ENCODE data around the gene UBL4A. TPM values are rescaled to one million over a fixed set of nuclear protein-coding genes. Genes with fewer than 3 reads are reported as not detected.

UBL4A gene
- total RNA-seq, 1 experiment from 2014 or later: 38.8 TPM

- Mint-ChIP-seq H3K27me3 (ENCODE audit: insufficient read depth, unreplicated experiment) (no peaks in the 10 kb centered on the region), H3K27ac (ENCODE audit: unreplicated experiment) (no peak overlapping the region), H3K4me3 (ENCODE audit: unreplicated experiment) (no peak overlapping the region), H3K36me3 (ENCODE audit: insufficient read depth, unreplicated experiment) (peaks cover 4% of the 10 kb centered on the region), H3K9me3 (ENCODE audit: unreplicated experiment) (no peaks in the 10 kb centered on the region), H3K4me1 (ENCODE audit: low read depth, unreplicated experiment) (no peaks in the 10 kb centered on the region)
- Histone ChIP-seq H3K4me3 (ENCODE audit: low read depth, low read length) (no peak overlapping the region), H3K36me3 (ENCODE audit: control insufficient read depth, insufficient read depth, low read length) (no peaks in the 10 kb centered on the region), H3K4me1 (no peaks in the 10 kb centered on the region), H3K9me3 (no peaks in the 10 kb centered on the region), H3K27me3 (replicated peaks; ENCODE audit: control insufficient read depth, insufficient read depth, low read length) (no peaks in the 10 kb centered on the region)
- intact Hi-C loops (cut with micrococcal nuclease; ENCODE audit: unreplicated experiment): no loop called here
- no peak for DNase-seq
- no peak for TF ChIP-seq CTCF (IDR thresholded peaks at IDR 0.05; ENCODE audit: insufficient read depth in 1 of 2, low read depth in 1 of 2, low read length in 1 of 2, severe bottlenecking in 1 of 2, unreplicated experiment in 1 of 2)
- ChIA-PET CTCF (no interaction called here), POLR2A (interaction anchor here (0.7 kb wide), 1 partner anchor 17 kb away, joined by 3 read pairs; the partner anchor contains the start of gene SLC10A3)
- no TSS peak for BruUV-seq (replicated peaks)
Observed at GRCh38 chrX:154507673-154508383, 21.4 kb upstream of the UBL4A start.

GRCh38 chrX:154506483-154507332, 20.3 kb upstream of the UBL4A start:
- POLR2A ChIA-PET: interaction anchor here (0.7 kb wide), 1 partner anchor 16 kb away, joined by 3 read pairs; the partner anchor contains the start of gene SLC10A3
- Histone ChIP-seq H3K9me3 (no peaks in the 10 kb centered on the region), H3K27me3 (replicated peaks; ENCODE audit: control insufficient read depth, insufficient read depth, low read length) (no peaks in the 10 kb centered on the region), H3K4me3 (ENCODE audit: low read depth, low read length) (no peak overlapping the region), H3K36me3 (ENCODE audit: control insufficient read depth, insufficient read depth, low read length) (no peaks in the 10 kb centered on the region), H3K4me1 (no peaks in the 10 kb centered on the region)
- intact Hi-C loops (cut with micrococcal nuclease; ENCODE audit: unreplicated experiment): no loop called here
- Mint-ChIP-seq H3K4me1 (ENCODE audit: low read depth, unreplicated experiment) (no peaks in the 10 kb centered on the region), H3K27me3 (ENCODE audit: insufficient read depth, unreplicated experiment) (no peaks in the 10 kb centered on the region), H3K9me3 (ENCODE audit: unreplicated experiment) (no peaks in the 10 kb centered on the region), H3K4me3 (ENCODE audit: unreplicated experiment) (no peak overlapping the region), H3K27ac (ENCODE audit: unreplicated experiment) (no peak overlapping the region), H3K36me3 (ENCODE audit: insufficient read depth, unreplicated experiment) (no peaks in the 10 kb centered on the region)
- no peak for TF ChIP-seq CTCF (IDR thresholded peaks at IDR 0.05; ENCODE audit: insufficient read depth in 1 of 2, low read depth in 1 of 2, low read length in 1 of 2, severe bottlenecking in 1 of 2, unreplicated experiment in 1 of 2)
- CTCF ChIA-PET: no interaction called here
- DNase-seq: no peak
- BruUV-seq (replicated peaks): TSS peak; percentile 23

GRCh38 chrX:154505734-154506133, 19.3 kb upstream of the UBL4A start:
- Histone ChIP-seq H3K36me3 (ENCODE audit: control insufficient read depth, insufficient read depth, low read length) (no peaks in the 10 kb centered on the region), H3K4me1 (no peaks in the 10 kb centered on the region), H3K27me3 (replicated peaks; ENCODE audit: control insufficient read depth, insufficient read depth, low read length) (no peaks in the 10 kb centered on the region), H3K4me3 (ENCODE audit: low read depth, low read length) (no peak overlapping the region), H3K9me3 (no peaks in the 10 kb centered on the region)
- Mint-ChIP-seq H3K4me3 (ENCODE audit: unreplicated experiment) (no peak overlapping the region), H3K27me3 (ENCODE audit: insufficient read depth, unreplicated experiment) (no peaks in the 10 kb centered on the region), H3K36me3 (ENCODE audit: insufficient read depth, unreplicated experiment) (no peaks in the 10 kb centered on the region), H3K4me1 (ENCODE audit: low read depth, unreplicated experiment) (no peaks in the 10 kb centered on the region), H3K27ac (ENCODE audit: unreplicated experiment) (no peak overlapping the region), H3K9me3 (ENCODE audit: unreplicated experiment) (no peaks in the 10 kb centered on the region)
- no peak for DNase-seq
- intact Hi-C loops (cut with micrococcal nuclease; ENCODE audit: unreplicated experiment): no loop called here
- CTCF ChIA-PET: no interaction called here
- POLR2A ChIA-PET: no interaction called here
- no TSS peak for BruUV-seq (replicated peaks)
- TF ChIP-seq CTCF (IDR thresholded peaks at IDR 0.05; ENCODE audit: insufficient read depth in 1 of 2, low read depth in 1 of 2, low read length in 1 of 2, severe bottlenecking in 1 of 2, unreplicated experiment in 1 of 2): no peak
